ENCODE measurements around the gene PRKN. TPM values are rescaled to one million over a fixed set of nuclear protein-coding genes. Genes with fewer than 3 reads are reported as not detected.
A peak's percentile ranks its signal among the peaks of the same experiment; 100 is the strongest.

The PRKN gene
- total RNA-seq, 1 experiment from 2014 or later: 2.0 TPM

DNA sequence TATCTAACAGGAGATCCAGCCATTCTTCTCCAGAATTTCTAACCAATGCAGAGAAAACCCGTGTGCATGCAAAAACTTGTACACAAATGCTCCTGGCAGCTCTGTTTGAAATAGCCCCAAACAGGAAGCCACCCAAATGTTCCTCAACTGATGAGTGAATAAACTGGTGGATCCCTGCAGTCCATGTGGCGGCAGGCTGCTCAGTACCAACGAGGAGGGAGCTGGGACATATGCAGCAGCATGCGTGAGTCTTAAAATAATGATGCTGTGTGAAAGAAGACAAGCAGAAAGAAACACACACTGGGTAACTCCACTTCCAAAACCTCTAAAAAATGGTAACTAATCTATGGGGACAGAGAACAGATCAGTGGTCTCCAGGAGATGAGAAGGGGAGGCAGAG lies 911.6 kb downstream of the PRKN start:
- TF ChIP-seq CTCF (conservative IDR thresholded peaks at IDR 0.05): no peak
- H2BK12ac ChIP-seq (ENCODE audit: insufficient read length, low read depth, low read length): no peak overlapping the region
- Mint-ChIP-seq H3K27ac (0 out of 7 replicates have a peak overlapping the region, but pooled peaks of 1 of the 3 experiments have one; percentile 35), H3K36me3 (ENCODE audit: insufficient read depth in 1 of 3, low read depth in 3 of 3) (no peaks in the 10 kb centered on the region), H3K4me3 (no peak overlapping the region), H3K9me3 (no peaks in the 10 kb centered on the region; a peak in 1 of 5 replicates), H3K27me3 (ENCODE audit: low read depth) (no peaks in the 10 kb centered on the region; the same call in 1 of the 2 replicates), H3K4me1 (peaks cover 4 to 6% of the 10 kb centered on the region in 2 experiments)
- no peak overlapping the region for H3K56ac ChIP-seq (ENCODE audit: insufficient read length, low read depth, low read length)
- H3K18ac ChIP-seq (ENCODE audit: insufficient read length, low read depth, low read length): no peak overlapping the region
- no peak overlapping the region for H4K5ac ChIP-seq (ENCODE audit: insufficient read length, low read depth, low read length)
- H4K91ac ChIP-seq (ENCODE audit: insufficient read length, low read depth, low read length): no peak overlapping the region
- no peak overlapping the region for H2AFZ ChIP-seq (ENCODE audit: low read length)
- H3K79me1 ChIP-seq (ENCODE audit: insufficient read depth, low read depth, low read length, poor library complexity, severe bottlenecking): no peaks in the 10 kb centered on the region
- H3K4me2 ChIP-seq (ENCODE audit: insufficient read depth, insufficient read length, low read length): no peak overlapping the region
- no peak overlapping the region for H2BK20ac ChIP-seq (ENCODE audit: low read depth, low read length, poor library complexity, severe bottlenecking)
- no peaks in the 10 kb centered on the region for H3K23me2 ChIP-seq (ENCODE audit: insufficient read length, low read depth, low read length, poor library complexity, severe bottlenecking)
- no peak overlapping the region for H3K14ac ChIP-seq (ENCODE audit: insufficient read depth, low read length)
- no peaks in the 10 kb centered on the region for H3K27me3 ChIP-seq (ENCODE audit: insufficient read depth, low read length)
- no peaks in the 10 kb centered on the region for H3K9me3 ChIP-seq (ENCODE audit: control insufficient read depth, low read depth, low read length)
- H4K8ac ChIP-seq (replicated peaks; ENCODE audit: insufficient read length, low read depth, low read length): no peak overlapping the region
- no peak overlapping the region for H2AK5ac ChIP-seq (ENCODE audit: insufficient read length, low read length)
- H3K79me2 ChIP-seq (ENCODE audit: insufficient read depth, low read length): no peaks in the 10 kb centered on the region
- no peak overlapping the region for H2BK120ac ChIP-seq (ENCODE audit: low read depth, low read length, poor library complexity, severe bottlenecking)
- H2BK15ac ChIP-seq (ENCODE audit: low read depth, low read length): no peak overlapping the region
- H3K4ac ChIP-seq (ENCODE audit: low read depth, low read length): no peak overlapping the region
- H3K27ac ChIP-seq (ENCODE audit: insufficient read length, low read depth, low read length): no peak overlapping the region
- no peak overlapping the region for H2BK5ac ChIP-seq (ENCODE audit: insufficient read length, low read length)
- H3T11ph ChIP-seq (ENCODE audit: low read length): no peak overlapping the region
- H4K20me1 ChIP-seq (ENCODE audit: control insufficient read depth, insufficient read depth, insufficient read length): no peaks in the 10 kb centered on the region
- no peaks in the 10 kb centered on the region for H3K4me1 ChIP-seq (ENCODE audit: insufficient read depth, low read length)
- no peak overlapping the region for H3K23ac ChIP-seq (ENCODE audit: insufficient read length, low read depth, low read length)
- no peak overlapping the region for H3K9ac ChIP-seq (ENCODE audit: extremely low read depth, insufficient read length, low read length)
- no peak for DNase-seq
- WGBS (ENCODE audit: extremely low coverage, insufficient read length, low lambda C conversion rate): no CpG with 5 or more reads among the region's 4 CpGs
